HG03095 (cell line): ENCODE results near the gene SIPA1L3.
A peak's percentile ranks its signal among the peaks of the same experiment; 100 is the strongest.
"Not testable (repeated sequence)": the region's sequence is repeated elsewhere in the genome, so short reads cannot be mapped to it uniquely, and the experiment has no call there.

Source experiments
- ATAC-seq: cut with Tn5 transposase; IDR thresholded peaks from one replicate; pipeline ENCODE4 v1.9.1; 2021; ENCODE audit warnings: moderate library complexity; ENCODE audit not compliant: unreplicated experiment

Gene SIPA1L3

DNA sequence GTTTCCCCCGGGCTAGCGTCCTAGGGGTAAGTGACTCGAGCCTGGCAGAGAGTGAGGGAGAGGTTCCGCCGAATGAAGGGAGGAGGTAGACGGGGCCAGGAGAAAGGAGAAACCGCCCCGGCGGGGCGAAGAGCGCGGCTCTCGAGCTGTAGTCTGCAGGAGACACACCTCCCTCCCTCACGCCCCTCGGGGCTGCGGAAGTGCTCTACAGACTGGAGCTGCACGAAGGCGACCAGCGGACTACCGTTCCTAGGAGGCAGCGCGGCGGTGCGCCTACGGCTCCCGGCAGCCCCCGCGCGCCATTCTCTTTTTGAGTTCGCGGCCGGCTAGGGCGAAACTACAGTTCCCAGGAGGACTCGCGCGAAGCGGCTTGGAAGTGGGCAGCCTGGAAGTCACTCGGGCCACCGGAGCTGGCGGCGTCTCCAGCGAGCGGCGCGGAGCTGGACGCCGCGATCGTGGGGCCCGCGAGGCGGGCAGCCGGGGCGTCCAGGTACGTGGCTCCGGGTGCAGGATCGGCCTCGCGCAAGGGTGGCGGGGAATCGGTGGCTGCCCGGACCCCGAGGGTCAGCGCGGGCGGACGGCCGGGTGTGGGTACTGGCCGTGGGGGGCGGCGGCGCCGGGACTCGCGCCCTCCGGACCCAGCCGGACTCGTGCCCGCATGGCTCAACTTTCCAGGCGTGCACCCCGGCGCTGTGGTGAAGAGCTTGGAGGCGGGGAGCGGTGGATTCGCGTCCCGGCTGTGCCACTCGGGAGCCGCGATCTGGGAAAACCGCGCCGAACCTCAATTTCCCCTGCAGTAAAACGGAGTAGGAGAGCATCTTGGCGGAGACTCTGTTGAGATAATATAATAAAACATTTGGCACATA lies at the start of gene SIPA1L3:
SIPA1L3 (plus strand) TSS at position 340 of the 866 bp plus-strand sequence. CDS start 174,358 bp downstream, outside the sequence.
- peak; percentile 65 for ATAC-seq

DNA sequence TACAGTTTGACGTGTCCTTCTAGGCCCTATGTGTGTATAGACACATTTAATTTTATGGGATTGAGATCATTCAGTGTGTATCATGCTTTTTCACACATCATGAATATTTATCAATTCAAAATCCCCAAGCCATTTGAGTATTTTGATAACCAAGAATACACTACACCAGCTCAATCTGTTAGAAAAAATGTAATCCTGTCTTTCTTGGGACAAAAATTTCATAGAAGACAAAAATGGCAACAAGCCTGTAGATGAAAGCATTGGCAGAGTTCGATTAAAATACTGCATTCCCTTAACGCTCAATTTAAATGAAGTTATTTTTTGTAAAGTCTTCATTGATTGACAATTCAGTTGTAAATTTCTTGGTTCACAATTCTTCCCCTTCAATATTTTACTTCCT lies 42.5 kb upstream of the SIPA1L3 start:
- no peak for ATAC-seq

DNA sequence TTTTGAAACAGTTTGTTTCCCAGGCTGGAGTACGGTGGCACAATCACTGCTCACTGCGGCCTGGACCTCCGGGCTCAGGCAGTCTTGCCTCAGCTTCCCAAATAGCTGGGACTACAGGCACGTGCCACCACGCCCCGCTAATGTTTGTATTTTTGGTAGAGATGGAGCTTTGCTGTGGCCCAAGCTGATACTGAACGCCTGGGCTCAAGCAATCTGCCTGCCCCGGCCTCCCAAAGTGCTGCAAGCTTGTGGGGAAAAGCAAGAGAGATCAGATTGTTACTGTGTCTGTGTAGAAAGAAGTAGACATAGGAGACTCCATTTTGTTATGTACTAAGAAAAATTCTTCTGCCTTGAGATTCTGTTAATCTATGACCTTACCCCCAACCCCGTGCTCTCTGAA lies 41.1 kb upstream of the SIPA1L3 start:
- not testable (repeated sequence) for ATAC-seq

- no peak for ATAC-seq
These were observed 39.2 kb upstream of the SIPA1L3 start for GRCh38 chr19:37867831-37868230.

DNA sequence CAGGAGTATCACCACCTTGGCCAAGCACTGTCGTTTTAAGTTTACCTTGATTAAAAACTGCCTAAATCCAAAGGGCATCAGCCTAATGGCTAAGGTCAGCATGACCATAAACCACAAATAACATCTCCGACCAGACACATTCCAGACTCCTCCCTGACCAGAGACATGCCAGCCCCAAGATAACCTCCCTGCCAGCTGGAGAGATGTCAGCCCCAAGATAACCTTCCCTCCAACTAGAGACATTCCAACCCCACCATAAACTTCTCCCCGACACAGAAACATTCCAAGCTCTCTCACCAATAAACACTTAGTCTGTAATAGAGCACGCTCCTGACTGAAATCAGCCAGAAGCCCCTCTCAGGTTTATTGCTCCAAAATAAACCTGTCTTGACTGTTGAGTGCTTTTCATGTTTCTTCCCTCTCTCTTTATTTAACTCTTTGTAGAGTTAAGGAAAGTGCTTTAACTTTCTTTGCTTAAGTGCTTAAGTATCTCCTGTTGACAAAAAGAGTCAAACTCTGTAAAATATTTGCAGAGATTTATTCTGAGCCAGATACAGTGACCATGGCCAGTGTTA lies 37.2 kb upstream of the SIPA1L3 start:
- no peak for ATAC-seq

DNA sequence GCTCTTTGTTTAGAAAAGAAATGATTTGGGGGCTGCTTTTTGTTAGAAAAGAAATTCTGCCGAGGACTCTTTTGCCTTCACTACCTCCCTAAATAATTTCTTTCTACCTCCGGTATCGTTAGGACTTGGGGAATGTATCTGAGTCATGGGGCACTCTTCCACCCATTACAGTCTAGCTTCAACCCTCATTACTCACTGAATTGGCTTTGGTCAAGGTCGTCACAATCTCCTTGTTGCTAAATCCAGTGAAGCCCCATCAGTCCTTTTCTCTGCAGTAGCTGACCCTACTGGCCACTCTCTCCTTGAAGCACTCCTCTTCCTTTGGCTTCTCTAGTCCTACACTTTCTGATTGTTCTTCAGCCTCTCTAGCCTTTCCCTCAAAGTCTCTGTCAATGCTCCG lies 34.6 kb upstream of the SIPA1L3 start:
- ATAC-seq, result no peak

GRCh38 chr19:37874784-37875183 lies 32.2 kb upstream of the SIPA1L3 start:
- ATAC-seq, result no peak

GRCh38 chr19:37876032-37876431 lies 31.0 kb upstream of the SIPA1L3 start:
- no peak for ATAC-seq

DNA sequence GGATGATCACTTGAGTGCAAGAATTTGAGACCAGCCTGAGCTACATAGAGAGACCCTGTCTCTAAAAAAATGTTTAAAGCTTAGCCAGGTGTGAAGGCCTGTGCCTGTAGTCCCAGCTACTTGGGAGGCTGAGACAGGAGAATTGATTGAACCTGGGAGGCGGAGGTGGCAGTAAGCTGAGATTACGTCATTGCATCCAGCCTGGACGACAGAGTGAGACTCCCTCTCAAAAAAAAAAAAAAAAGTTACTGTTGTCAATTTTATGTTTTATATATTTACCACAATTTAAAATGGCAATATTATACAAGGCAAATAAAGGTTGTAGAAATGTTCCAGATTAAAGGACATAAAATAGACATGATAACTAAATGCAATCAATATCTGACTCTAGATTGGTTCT lies 29.9 kb upstream of the SIPA1L3 start:
- ATAC-seq, result no peak

DNA sequence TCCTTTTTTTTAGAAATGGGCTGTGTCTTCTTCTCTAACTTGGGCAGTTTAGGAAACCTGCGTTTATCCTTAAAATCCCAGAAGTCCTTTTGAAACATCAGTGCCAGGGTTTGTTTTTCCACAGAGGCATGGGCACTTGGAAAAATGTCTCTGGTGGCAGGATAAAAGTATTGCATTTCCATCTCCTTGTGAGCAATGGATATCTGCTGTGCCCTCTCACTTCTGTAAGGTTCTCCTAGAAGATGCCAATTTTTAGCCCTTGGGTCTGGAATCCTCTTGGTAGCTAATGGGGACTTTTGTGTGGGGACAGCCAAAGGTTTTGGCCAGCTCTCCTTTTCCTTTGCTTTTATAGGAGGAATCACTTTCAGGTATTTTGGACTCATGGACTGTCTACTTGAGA lies 21.6 kb upstream of the SIPA1L3 start:
- no peak for ATAC-seq

- no peak for ATAC-seq
These were observed 20.4 kb upstream of the SIPA1L3 start for GRCh38 chr19:37886571-37886970.

DNA sequence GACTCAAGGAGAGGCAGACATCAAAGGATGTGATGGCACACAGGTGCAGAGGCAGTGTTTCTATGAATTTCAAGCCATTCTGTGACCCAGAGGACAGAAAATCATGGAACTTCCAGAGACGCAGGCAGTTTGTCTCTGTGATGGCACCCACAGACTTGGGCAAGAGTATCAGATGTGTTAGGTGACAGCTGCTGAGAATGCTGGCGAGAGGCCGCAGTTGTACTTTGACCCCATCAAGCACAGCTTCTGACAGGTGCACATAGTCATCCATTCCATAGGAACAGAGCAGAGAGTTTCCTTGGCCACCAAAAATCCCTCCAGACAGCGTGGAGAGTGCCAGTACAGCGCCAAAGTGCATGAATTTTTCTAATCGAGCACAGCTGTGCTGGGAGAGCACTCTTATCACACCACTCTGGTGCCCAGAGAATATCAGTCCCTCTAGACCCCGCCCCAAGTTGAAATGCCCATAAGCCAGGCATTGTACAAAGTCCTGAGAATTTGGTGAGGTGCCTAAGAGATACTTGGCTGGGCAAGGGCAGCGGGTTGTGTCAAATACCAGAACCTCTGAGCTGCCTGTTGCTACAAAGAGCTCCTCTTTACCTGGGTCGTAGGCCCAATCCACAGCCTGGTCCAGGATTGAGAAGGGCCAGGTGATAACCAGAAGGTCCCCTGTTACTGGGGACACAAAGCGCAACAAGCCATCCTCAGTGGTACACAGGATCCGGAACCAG lies 13.0 kb upstream of the SIPA1L3 start:
- no peak for ATAC-seq

GRCh38 chr19:37896180-37896579 lies 10.8 kb upstream of the SIPA1L3 start:
- no peak for ATAC-seq

DNA sequence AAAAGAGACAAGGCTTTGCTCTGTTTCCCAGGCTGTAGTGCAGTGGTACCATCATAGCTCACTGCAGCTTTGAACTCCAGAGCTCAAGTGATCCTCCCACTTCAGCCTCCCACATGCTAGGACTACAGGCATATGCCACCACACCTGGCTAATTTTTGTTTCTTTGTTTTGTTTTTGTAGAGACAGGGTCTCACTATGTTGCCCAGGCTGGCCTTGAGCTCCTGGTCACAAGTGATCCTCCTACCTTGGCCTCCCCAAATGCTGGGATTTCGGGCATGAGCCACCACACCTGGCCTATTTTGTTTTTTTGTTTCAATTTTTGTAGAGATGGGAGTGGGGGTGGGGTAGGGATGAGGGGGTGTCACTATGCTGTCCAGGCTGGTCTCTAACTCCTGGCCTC lies 7.6 kb upstream of the SIPA1L3 start:
- no peak for ATAC-seq

DNA sequence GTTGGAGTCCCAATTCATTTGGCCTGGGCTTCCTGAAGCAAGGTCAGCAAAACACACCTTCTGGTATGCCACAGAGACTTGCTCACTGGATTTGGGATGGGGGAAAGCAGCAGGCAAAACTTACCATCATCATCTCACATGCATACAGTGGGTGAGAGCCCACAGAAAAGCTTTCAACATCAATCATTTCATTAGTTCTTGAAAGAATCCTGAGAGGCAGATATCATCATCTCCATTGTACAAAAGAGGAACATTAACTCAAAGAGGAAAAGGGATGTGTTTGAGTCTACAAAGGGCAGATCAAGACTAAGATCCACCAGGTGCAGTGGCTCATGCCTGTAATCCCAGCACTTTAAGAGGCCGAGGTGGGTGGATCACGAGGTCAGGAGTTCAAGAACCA lies 7.0 kb upstream of the SIPA1L3 start:
- ATAC-seq, result no peak

GRCh38 chr19:37902668-37903067 lies 4.3 kb upstream of the SIPA1L3 start:
- no peak for ATAC-seq

GRCh38 chr19:37903096-37903495 lies 3.9 kb upstream of the SIPA1L3 start:
- ATAC-seq, result no peak

- ATAC-seq, result no peak
These were observed 801 bp upstream of the SIPA1L3 start, which contains the start of gene WDR87 for GRCh38 chr19:37905946-37906868. TSS of gene WDR87 (minus strand) at chr19:37906594. CDS start at chr19:37898239, 8,355 bp downstream.

- ATAC-seq, result no peak
These were observed 887 bp downstream of the SIPA1L3 start for GRCh38 chr19:37907735-37908455.

GRCh38 chr19:37909661-37910199 lies 2.7 kb downstream of the SIPA1L3 start:
- no peak for ATAC-seq
